GM12801 (cell line): ENCODE measurements around the gene CABLES2.

Experiments
- CTCF ChIP-seq: IDR thresholded peaks from one replicate; pipeline ENCODE4 v1.5.1; 2011; ENCODE audit warnings: control low read depth; ENCODE audit not compliant: insufficient read length; ENCODE audit errors: extremely low read depth

Gene CABLES2

DNA sequence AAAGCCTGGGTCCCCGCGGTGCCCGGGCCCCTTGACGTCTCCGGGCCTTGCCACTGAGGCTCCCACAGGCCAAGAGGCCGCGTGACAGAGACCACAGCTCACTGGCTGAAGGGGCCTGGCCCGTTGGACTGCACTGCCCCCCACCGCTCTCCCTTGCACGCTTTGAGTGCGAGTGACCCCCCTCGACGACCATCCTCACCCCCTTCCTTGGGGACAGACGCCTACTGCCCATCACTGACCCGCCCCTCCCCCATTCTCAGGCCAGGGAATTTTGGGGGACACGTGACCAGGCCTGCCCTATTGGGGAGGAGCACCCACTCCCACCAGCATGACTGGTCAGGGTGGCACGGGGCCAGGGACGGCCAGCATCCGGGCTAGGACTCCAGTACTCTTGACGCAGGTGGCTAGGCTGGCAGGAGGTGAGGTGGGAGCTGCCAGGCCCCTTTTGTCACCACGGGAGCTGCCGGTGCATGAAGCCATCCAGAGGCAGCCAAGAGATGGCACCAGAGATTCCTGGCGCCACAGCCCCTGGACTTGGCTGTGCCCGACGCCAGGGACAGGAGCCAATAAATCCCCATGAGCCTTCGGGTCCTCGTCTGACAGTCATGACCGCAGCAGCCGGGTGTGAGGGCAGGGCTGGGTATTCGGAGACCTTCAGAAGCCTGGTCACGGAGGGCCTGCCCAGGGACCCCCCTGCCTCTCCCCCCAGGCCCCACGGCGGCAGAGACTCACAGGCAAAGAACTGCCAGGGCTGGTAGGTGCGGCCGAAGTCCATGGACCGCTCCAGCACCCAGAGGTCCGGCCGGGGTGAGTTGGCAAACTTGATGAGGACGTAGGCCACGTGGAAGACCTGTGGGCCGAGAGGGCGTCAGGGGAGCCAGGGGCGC lies 54.4 kb downstream of the CABLES2 start:
- TF ChIP-seq CTCF, result no peak

DNA sequence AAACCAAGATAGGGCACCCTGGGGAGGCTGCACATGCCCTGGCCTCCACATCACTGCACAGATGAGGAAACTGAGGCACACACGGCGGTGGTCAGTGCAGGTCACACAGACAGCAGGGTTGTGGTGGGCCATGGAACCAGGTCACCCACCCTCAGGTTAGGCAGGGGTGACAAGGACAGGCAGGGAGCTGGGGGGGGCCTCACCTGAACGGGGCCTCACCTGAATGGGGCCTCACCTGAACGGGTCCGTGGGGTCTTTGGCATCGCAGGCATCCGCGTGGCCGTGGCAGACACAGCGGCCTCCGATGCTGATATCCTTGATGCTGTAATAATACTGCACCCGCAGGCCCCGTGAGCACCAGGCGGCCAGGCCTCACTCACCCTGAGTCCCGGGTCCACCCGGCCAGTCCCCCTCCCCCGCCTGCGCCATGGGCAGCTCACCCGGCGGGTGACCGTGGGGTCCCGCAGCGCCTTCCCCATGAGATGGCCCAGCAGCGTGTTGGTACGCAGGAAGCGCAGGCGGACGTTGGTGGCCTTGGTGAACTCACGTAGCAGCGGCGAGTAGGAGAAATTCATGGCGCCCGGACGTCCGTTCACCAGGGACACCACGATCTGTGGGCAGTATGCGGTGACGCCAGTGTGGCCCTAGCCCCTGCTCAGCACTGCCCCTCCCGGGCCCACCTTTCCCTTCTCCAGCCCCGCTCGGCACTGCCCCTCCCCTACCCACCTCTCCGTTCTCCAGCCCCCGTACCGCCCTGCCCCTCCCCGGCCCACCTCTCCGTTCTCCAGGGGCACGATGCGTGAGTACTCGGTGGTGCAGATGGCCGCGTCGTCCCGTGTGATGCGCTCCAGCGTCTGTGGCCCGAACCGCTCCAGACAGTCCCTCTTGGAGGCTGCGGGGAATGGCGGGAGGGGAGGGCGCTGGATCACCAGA lies 55.4 kb downstream of the CABLES2 start:
- no peak for TF ChIP-seq CTCF

- no peak for TF ChIP-seq CTCF
These were observed 56.3 kb downstream of the CABLES2 start for GRCh38 chr20:62350629-62351422.

DNA sequence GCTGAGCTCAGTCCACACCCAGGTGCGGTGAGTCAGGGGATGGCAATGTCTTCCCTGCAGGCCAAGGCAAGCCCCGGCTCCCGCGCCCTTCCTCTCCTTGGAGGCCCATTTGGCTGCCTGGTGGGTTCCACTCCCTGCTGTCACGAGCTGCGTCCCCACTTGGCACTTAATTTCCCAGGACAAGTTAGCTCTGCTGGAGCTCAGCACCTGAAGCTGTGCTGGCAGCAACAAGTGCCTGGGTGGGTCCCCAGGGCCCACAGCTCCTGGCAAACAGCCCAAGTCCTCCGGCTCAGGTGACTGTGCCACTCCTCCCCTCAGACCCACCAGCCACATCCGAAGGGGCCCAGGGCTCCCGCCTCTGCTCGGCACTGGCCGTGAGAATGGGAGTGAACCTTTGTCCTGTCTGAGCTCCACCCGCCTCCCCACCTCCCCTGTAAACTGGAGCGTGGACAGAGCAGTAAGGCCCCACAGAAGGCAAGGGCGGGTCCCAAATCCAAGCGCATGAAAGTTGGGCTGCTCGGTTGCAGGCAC lies 56.9 kb downstream of the CABLES2 start:
- TF ChIP-seq CTCF, result no peak

DNA sequence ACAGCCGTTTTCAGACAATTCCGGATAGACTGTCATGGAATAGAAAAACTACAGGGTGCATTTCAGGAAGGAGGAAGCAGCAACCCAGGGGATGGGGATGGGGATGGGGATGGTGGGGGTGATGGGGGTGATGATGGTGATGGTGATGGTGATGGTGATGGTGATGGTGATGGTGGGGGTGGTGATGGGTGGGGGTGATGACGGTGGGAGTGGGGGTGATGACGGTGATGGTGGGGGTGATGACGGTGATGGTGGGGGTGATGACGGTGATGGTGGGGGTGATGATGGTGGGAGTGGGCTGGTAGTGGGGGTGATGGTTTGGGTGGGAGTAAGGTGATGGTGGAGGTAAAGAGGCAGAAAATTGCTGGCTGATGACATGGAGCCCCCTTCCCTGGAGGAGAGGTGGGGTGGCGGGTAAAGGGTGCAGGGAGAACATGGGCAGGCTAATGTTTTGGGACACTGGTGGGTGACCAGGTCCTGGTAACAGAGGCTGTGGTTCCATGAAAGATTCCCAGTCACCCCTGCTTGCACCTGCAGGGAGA lies 57.5 kb downstream of the CABLES2 start:
- TF ChIP-seq CTCF, result no peak

DNA sequence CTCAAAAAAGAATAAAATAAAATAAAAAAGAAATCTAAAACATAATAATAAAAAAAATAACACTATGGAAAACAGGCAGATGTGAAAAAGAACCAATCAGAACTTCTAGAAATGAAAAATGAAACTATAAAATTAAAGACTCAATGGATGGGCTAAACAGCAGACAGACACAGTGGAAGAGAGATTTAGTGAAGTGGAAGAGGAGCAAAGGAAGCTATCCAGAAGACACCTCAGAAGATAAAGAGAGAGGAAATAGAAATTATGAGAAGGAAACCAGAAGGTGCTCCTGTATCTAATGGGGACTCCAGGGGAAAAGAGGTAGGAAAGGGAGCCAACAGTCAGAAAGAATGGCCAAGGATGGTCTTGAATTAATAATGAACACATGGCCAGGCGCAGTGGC lies 58.5 kb downstream of the CABLES2 start:
- TF ChIP-seq CTCF, result no peak
